ENCODE results near the gene ING5.
A peak's percentile ranks its signal among the peaks of the same experiment; 100 is the strongest.

Gene ING5

DNA sequence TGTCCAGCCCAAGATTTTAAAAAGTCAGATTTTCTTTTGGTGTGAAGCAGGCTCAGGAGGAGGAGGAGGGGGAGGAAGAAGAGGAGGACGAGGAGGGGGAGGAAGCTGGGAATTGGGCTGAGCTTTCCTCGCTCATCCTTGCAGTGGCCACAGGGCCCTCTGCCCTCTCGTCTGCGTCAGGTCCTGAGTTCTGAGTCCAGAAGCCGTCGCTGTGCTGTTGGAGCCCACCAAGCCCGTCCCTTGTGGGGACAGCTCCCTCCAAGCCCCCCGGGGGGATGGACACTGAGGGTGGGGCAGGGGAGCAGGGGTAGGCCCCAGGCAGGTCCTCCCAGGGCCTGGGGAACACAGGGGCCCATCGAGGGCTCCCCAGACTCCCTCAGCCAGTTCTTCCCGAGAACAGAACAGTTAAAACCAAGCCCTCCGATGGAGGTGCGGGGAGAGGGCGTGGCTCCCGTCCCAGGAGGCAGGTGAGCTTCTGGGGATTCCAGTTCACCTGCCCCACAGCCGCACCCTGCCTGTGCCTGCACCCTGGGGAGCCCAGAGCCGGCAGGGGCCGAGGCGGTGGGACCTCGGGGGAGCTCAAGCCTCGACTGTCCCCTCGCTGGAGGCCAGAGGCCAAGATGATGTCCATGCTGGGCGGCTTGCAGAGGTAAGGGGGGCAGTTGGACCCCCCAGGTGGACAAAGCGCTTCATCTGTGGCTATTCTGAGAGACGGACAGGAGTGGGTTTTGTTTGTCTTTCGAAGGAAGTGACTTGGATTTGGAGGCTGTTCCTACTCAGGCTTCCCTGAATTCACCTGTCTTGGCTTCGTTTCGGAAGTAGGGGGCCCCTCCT, 74.7 kb downstream of the ING5 start, which contains the start of gene GAL3ST2:
Gene GAL3ST2 (plus strand): TSS at position 487 of the 834 bp plus-strand sequence. CDS start 134 bp downstream, at position 621.
- DNase-seq (ENCODE audit: low spot score): no peak

DNA sequence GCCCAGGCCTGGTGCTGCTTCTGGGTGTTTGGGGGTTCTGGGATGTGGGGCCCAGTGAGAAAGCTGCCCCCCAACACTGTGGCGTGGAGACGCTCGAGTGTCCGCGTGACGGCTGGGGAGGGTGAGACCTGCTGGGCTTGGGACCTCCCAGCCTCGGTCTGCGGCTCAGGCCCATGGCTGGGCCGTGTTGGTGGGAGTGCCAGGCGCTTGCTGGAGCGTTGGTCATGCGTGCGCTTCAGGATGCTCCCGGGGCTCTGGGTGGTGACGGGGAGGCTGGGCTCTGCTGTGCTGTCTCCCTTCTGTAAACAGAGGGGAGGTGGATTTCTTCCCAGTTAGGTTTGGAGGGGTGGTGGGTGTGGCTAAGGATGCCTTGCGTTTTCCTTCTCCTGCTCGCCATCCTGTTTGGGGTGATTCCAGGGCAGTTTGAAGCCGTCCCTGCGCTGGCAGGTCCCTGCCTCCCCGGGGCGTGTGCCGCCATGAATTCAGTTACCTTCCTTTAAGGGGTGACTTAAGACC, 75.4 kb downstream of the ING5 start:
- DNase-seq (ENCODE audit: low spot score): peak; percentile 43

DNA sequence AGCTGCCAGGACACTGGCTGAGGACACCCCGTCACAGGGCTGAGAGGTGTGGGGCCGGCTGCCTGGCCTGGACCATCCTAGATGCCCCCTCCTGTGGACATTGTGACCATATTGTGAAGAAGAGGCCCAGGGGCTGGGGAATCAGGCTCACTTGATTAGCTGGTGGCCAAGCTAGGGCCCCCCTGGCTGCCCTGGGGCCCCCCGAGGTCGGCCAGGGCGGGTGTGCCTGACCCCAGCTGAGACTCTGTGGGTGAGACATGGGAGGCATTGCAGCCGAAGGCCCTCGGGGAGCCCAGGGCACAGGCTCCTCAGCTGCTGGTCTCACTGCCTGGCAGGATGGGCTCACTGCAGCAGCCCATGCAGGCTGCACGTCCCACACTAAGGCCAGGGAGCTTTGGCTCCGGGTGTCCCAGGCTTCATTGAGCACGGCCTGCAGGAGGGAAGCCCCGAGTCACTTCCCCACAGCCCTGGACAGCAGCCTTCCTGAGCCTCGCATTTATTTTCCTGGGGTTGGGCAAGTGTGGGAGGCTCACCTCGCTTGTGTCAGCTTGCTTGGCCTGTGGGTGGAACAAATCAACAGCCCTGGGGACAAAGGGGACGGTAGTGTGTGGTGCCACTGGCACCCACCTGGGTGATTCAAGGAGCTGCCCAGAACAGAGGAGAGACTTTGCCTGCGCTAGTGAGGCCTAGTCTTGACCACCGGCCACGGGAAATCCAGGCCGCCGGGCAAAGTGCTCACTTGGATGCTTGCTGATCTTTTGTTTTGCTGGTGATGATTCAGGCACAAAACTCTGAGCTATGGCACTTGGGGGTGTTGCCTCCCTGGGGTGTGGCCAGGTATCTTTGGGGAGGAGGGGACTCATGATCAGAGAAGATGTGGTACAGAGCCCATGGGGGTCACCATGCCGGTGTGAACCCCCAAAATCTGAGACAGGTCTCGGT, 76.1 kb downstream of the ING5 start:
- peak; percentile 48 for DNase-seq (ENCODE audit: low spot score)

Data from ecto neural progenitor cell (in vitro differentiated cells).